Uterus (tissue), 2 donors: Measurements from ENCODE around the gene CCDC88B.

Experiments
- CTCF ChIP-seq, 4 experiments: fragments of 200-600 bp in 2 of 4; fragments of 450-650 bp in 2 of 4; sonication (generic) in 2 of 4; IDR thresholded peaks; one replicate each; pipeline ENCODE4 v1.5.1; 2016 to 2019; ENCODE audit warnings: antibody characterized with exemption in 4 of 4, mild to moderate bottlenecking in 2 of 4, moderate library complexity in 1 of 4
- POLR2A ChIP-seq, 2 donors: fragments of 450-650 bp; IDR thresholded peaks; one replicate each; pipeline ENCODE4 v1.6.1; 2016; ENCODE audit warnings: antibody characterized with exemption in 2 of 2, mild to moderate bottlenecking in 1 of 2, moderate library complexity in 1 of 2

- TF ChIP-seq CTCF (IDR thresholded peaks at IDR 0.05): no peak
- no peak for TF ChIP-seq POLR2A (IDR thresholded peaks at IDR 0.05)
Measured at GRCh38 chr11:64369440-64370421, 29.7 kb downstream of the CCDC88B start.
